Loucy (cell line): ENCODE results near the gene TUBGCP4.

Source experiments
- EZH2phosphoT487 ChIP-seq: fragments of 200-600 bp; IDR thresholded peaks from 2 replicates; pipeline ENCODE4 v1.6.1; 2018; ENCODE audit warnings: antibody characterized with exemption, mild to moderate bottlenecking, moderate library complexity, borderline replicate concordance
- TF ChIP-seq, protein P1 (sequence below): fragments of 200-600 bp; sonication (generic); conservative IDR thresholded peaks from 2 replicates; pipeline ENCODE4 v1.5.1; 2014; ENCODE audit warnings: mild to moderate bottlenecking, antibody characterized with exemption, low read length

DNA sequence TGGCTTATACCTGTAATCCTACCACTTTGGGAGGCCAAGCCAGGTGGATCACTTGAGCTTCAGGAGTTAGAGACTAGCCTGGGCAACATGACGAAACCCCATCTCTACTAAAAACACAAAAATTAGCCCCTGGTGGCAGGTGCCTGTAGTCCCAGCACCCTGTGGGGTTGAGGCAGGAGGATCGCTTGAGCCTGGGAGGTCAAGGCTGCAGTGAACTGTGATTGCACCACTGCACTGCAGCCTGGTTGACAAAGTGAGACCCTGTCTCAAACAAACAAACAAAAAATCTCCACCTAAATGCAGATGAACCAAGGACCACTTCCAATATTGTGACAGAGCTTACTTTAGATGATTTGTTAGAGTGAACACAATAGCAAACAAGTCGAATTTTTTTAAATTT, 68.4 kb downstream of the TUBGCP4 start:
- TF ChIP-seq, protein P1, sequence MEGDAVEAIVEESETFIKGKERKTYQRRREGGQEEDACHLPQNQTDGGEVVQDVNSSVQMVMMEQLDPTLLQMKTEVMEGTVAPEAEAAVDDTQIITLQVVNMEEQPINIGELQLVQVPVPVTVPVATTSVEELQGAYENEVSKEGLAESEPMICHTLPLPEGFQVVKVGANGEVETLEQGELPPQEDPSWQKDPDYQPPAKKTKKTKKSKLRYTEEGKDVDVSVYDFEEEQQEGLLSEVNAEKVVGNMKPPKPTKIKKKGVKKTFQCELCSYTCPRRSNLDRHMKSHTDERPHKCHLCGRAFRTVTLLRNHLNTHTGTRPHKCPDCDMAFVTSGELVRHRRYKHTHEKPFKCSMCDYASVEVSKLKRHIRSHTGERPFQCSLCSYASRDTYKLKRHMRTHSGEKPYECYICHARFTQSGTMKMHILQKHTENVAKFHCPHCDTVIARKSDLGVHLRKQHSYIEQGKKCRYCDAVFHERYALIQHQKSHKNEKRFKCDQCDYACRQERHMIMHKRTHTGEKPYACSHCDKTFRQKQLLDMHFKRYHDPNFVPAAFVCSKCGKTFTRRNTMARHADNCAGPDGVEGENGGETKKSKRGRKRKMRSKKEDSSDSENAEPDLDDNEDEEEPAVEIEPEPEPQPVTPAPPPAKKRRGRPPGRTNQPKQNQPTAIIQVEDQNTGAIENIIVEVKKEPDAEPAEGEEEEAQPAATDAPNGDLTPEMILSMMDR, result no peak
- no peak for TF ChIP-seq EZH2phosphoT487
